GM10266 (cell line): ENCODE data around the gene HEBP2.

Experiments used
- DNase-seq: peaks from one replicate; pipeline ENCODE4 v3.0.0; 2012; ENCODE audit errors: extremely low spot score
- CTCF ChIP-seq: IDR thresholded peaks from 2 replicates; pipeline ENCODE4 v1.5.1; 2012; ENCODE audit warnings: mild to moderate bottlenecking, low read depth; ENCODE audit not compliant: control insufficient read depth, insufficient read depth; ENCODE audit errors: missing control alignments

The HEBP2 gene

GRCh38 chr6:138432063-138432356 lies 28.0 kb downstream of the HEBP2 start:
- no peak for TF ChIP-seq CTCF
- no peak for DNase-seq

- TF ChIP-seq CTCF = no peak
- no peak for DNase-seq
These were observed 30.1 kb downstream of the HEBP2 start for GRCh38 chr6:138434096-138434495.

- DNase-seq = no peak
- no peak for TF ChIP-seq CTCF
These were observed 30.9 kb downstream of the HEBP2 start for GRCh38 chr6:138434925-138435324.

GRCh38 chr6:138439546-138439945 lies 35.5 kb downstream of the HEBP2 start:
- no peak for DNase-seq
- TF ChIP-seq CTCF = no peak

GRCh38 chr6:138440296-138440695 lies 36.3 kb downstream of the HEBP2 start:
- no peak for TF ChIP-seq CTCF
- DNase-seq = no peak

- DNase-seq = no peak
- no peak for TF ChIP-seq CTCF
These were observed 36.8 kb downstream of the HEBP2 start for GRCh38 chr6:138440758-138441357.

GRCh38 chr6:138441965-138442364 lies 37.9 kb downstream of the HEBP2 start:
- TF ChIP-seq CTCF = no peak
- DNase-seq = no peak
